Measurements from ENCODE around the gene FAM50A.

GRCh38 chrX:154430916-154431315, 13.0 kb upstream of the FAM50A start:
- TF ChIP-seq ZNF274 (IDR thresholded peaks at IDR 0.05; ENCODE audit: low read depth, low read length) (no peak), YY1 (IDR thresholded peaks at IDR 0.05; ENCODE audit: insufficient read depth, insufficient read length) (no peak), SUZ12 (IDR thresholded peaks at IDR 0.05; ENCODE audit: extremely low read depth, insufficient read depth, insufficient read length) (no peak)

Measured in NT2/D1 (cell line).